RWPE1 (cell line): ENCODE results near the gene TPO.

Experiments used
- CTCF ChIA-PET: fragments of 350-600 bp; sonication (Branson Sonifier 250); formaldehyde crosslinking; extraction: SDS; loops from one replicate; lab custom pipeline; 2021; lab: Yijun Ruan, JAX
- POLR2A ChIA-PET: fragments of 400-600 bp; formaldehyde crosslinking; extraction: SDS; loops from one replicate; lab custom pipeline; 2020; ENCODE audit warnings: antibody characterized with exemption; ENCODE audit not compliant: low non-redundant PET; lab: Yijun Ruan, JAX
- DNase-seq: peaks from one replicate; pipeline ENCODE4 v3.0.0; 2012; ENCODE audit warnings: low spot score
- H3K27ac ChIP-seq: fragments of 450-650 bp; 2 replicates; pipeline ENCODE4 v1.5.1; 2017
- CTCF ChIP-seq: fragments of 450-650 bp; conservative IDR thresholded peaks from 2 replicates; pipeline ENCODE4 v1.5.1; 2017; ENCODE audit warnings: low read depth, mild to moderate bottlenecking

TPO gene

DNA sequence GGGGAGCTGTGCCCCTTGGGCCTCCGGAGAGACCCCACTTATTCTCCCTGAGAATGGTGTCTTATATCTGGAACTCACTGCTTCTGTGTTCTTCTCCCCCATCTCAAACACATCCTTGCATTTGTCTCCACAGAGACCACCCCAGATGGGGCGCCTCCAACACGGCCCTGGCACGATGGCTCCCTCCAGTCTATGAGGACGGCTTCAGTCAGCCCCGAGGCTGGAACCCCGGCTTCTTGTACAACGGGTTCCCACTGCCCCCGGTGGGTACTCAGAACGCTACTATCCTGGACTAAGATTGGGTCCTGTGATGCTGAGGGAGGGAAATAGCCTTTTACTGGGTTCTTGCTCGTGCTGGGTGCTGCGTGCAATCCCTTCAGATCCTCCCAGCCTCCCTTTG, 40.3 kb downstream of the TPO start:
- TF ChIP-seq CTCF: no peak
- CTCF ChIA-PET: no interaction called here
- DNase-seq: no peak
- H3K27ac ChIP-seq: no peak overlapping the region
- POLR2A ChIA-PET: no interaction called here

GRCh38 chr2:1454346-1454745, 41.1 kb downstream of the TPO start:
- DNase-seq: no peak
- no peak for TF ChIP-seq CTCF
- no peak overlapping the region for H3K27ac ChIP-seq
- CTCF ChIA-PET: no interaction called here
- POLR2A ChIA-PET: no interaction called here

DNA sequence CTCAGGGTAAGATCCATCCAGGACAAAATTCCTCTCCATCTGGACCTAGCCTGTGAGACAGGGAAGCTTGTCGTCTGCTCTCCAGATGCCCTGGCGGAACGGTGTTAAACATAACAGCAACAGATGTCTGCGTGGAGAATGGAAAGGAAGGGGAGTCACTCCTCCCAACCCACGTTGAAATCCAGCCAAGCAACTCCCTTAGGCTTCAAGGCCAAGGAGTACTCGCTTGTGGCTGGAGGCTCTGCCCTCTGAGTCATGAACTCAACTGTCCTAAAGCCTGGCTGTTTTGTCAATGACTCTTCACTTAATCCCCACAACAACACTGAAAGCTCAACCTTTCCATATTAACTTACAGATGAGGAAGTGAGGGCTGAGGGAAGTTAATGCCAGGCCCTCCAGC, 42.2 kb downstream of the TPO start:
- TF ChIP-seq CTCF: no peak
- CTCF ChIA-PET: no interaction called here
- DNase-seq: no peak
- H3K27ac ChIP-seq: no peak overlapping the region
- POLR2A ChIA-PET: no interaction called here

GRCh38 chr2:1458432-1458831, 45.2 kb downstream of the TPO start:
- POLR2A ChIA-PET: no interaction called here
- DNase-seq: no peak
- TF ChIP-seq CTCF: no peak
- CTCF ChIA-PET: no interaction called here
- no peak overlapping the region for H3K27ac ChIP-seq

DNA sequence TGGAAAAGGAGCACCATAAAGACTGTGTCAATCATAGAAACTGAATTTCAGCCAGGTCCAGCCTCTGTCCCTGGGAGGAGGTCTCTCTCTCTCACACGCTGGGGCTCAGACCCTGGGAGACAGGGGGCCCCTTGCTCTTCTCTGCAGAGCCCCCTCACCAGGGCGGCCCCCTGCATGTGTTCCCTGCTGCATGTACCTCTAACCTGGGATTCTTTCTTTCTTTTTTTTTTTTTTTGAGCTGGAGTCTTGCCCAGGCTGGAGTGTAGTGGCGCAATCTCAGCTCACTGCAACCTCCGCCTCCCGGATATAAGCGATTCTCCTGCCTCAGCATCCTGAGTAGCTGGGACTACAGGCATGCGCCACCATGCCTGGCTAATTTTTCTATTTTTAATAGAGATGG, 46.5 kb downstream of the TPO start:
- DNase-seq: no peak

DNA sequence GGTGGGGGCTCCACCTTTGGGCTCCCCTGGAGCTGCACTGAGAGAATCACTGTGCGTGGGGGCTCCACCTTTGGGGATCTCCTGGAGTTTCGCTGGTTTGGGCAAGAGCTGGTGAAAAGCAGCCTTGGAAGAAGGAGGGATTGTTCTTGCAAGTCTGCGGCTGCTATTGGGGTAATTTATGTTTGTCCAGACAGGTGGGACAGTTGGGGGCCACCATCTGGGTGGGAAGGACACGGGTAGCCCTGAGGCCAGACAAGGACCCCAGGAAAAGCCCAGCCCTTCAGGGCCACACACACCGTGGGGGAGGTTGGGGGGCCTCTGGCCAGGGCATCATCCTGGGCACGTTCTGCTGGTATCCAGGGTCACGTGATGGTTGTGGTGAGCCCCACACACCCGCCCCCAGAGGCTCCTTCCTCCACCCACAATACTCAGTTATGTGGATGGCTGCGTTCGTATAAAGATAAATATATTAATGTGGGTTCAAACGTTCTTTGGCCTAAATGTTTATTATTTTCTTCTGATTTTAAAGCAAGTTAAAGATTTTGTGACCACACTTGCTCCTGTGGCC, 47.7 kb downstream of the TPO start:
- DNase-seq: no peak
- ChIA-PET POLR2A (no interaction called here), CTCF (no interaction called here)
- H3K27ac ChIP-seq: no peak overlapping the region
- TF ChIP-seq CTCF: no peak

More for the DNA sequence above, 46.5 kb downstream of the TPO start:
- no peak overlapping the region for H3K27ac ChIP-seq
- ChIA-PET POLR2A (no interaction called here), CTCF (interaction anchor here (0.7 kb wide), 1 partner anchor 85 kb away, joined by 4 read pairs; no protein-coding TSS in a partner anchor)
- no peak for TF ChIP-seq CTCF
